Parathyroid adenoma (tissue), 2 donors: Measurements from ENCODE around the gene MEIS2.

Experiments used
- H2AFZ ChIP-seq: fragments of 300-600 bp; sonication (generic); one replicate; pipeline ENCODE4 v1.7.0; 2017; ENCODE audit warnings: antibody characterized with exemption, mild to moderate bottlenecking
- H3K27ac ChIP-seq: fragments of 300-600 bp; sonication (generic); one replicate; pipeline ENCODE4 v1.7.0; 2017
- H3K27me3 ChIP-seq: fragments of 300-600 bp; sonication (generic); one replicate; pipeline ENCODE4 v1.7.0; 2017; ENCODE audit warnings: low read length; ENCODE audit not compliant: control insufficient read depth, insufficient read depth
- H3K36me3 ChIP-seq: fragments of 300-600 bp; sonication (generic); one replicate; pipeline ENCODE4 v1.7.0; 2017; ENCODE audit warnings: low read length; ENCODE audit not compliant: control insufficient read depth, insufficient read depth
- H3K4me1 ChIP-seq: fragments of 300-600 bp; sonication (generic); one replicate; pipeline ENCODE4 v1.7.0; 2017; ENCODE audit warnings: control low read depth
- H3K4me2 ChIP-seq: fragments of 300-600 bp; sonication (generic); one replicate; pipeline ENCODE4 v1.7.0; 2017; ENCODE audit warnings: low read length
- H3K4me3 ChIP-seq: fragments of 300-600 bp; sonication (generic); one replicate; pipeline ENCODE4 v1.7.0; 2017; ENCODE audit warnings: low read depth, low read length
- H3K79me2 ChIP-seq: fragments of 300-600 bp; sonication (generic); one replicate; pipeline ENCODE4 v1.7.0; 2017; ENCODE audit warnings: control low read depth
- H3K9ac ChIP-seq: fragments of 300-600 bp; sonication (generic); one replicate; pipeline ENCODE4 v1.7.0; 2017; ENCODE audit warnings: mild to moderate bottlenecking
- H3K9me3 ChIP-seq: fragments of 300-600 bp; sonication (generic); one replicate; pipeline ENCODE4 v1.7.0; 2017; ENCODE audit warnings: low read length; ENCODE audit not compliant: control insufficient read depth
- TF ChIP-seq, protein P1 (sequence below): fragments of 300-600 bp; sonication (generic); IDR thresholded peaks from one replicate; pipeline ENCODE4 v1.7.0; 2017; ENCODE audit warnings: antibody characterized with exemption, mild to moderate bottlenecking
- donor health status: primary hyperparathyroidism.

MEIS2 gene

DNA sequence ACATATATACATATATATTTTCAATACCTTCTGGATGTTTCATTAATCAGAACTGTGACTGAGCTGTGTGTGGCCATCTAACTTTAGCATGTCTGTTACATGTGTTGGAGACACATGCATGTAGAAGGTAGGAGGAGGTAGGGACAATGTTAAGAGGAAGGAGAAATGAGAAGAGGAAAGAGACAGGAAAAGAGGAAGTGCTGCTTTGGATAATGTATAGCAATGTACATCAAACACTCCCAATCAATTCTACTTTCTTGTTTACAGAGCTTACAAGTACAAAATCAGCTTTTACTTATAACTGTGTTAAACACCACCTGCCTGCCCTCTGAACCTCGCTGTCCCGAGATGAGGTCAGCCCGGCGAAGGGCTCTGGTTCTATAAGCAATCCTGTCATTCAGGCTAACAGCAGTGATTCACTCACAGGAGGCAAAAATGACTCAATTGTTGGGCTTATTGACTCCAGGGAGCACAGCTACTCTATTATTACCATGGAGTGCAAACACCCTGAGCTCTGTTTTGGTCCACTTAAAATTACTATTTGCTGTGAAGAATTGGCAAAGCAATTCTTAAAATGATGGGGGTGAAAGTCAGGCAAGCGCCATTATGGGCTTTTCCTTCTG lies 188.9 kb downstream of the MEIS2 start:
- Histone ChIP-seq H3K36me3 (no peaks in the 10 kb centered on the region), H3K9me3 (no peaks in the 10 kb centered on the region), H3K4me3 (no peak overlapping the region), H2AFZ (no peak overlapping the region), H3K4me1 (no peaks in the 10 kb centered on the region), H3K79me2 (no peaks in the 10 kb centered on the region), H3K9ac (no peak overlapping the region), H3K4me2 (no peak overlapping the region), H3K27ac (no peak overlapping the region), H3K27me3 (no peaks in the 10 kb centered on the region)
- TF ChIP-seq, protein P1, sequence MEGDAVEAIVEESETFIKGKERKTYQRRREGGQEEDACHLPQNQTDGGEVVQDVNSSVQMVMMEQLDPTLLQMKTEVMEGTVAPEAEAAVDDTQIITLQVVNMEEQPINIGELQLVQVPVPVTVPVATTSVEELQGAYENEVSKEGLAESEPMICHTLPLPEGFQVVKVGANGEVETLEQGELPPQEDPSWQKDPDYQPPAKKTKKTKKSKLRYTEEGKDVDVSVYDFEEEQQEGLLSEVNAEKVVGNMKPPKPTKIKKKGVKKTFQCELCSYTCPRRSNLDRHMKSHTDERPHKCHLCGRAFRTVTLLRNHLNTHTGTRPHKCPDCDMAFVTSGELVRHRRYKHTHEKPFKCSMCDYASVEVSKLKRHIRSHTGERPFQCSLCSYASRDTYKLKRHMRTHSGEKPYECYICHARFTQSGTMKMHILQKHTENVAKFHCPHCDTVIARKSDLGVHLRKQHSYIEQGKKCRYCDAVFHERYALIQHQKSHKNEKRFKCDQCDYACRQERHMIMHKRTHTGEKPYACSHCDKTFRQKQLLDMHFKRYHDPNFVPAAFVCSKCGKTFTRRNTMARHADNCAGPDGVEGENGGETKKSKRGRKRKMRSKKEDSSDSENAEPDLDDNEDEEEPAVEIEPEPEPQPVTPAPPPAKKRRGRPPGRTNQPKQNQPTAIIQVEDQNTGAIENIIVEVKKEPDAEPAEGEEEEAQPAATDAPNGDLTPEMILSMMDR = no peak

DNA sequence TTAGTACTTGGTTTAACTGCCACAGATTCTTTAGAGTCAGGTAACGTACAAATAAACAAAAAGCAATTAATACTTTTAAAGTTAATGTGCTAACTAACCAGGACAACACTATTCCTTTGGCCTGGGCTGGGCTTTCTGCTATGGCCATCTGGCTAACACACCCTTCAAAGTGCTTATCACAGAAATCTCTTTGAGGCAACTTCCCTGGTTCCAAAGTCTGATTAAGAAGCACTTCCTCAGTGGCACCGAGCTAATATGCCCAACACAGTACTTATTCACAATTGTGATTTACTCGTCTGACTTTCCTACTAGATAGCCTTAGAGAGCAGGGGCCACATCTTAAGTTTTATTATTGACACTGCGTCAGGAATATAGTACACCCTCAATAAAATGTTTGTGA lies 191.4 kb downstream of the MEIS2 start:
- H3K27ac ChIP-seq = no peak overlapping the region
- H3K4me2 ChIP-seq = no peak overlapping the region
- no peak overlapping the region for H3K4me3 ChIP-seq
- no peaks in the 10 kb centered on the region for H3K36me3 ChIP-seq
- H3K9ac ChIP-seq = no peak overlapping the region
- TF ChIP-seq, protein P1 = no peak
- no peaks in the 10 kb centered on the region for H3K9me3 ChIP-seq
- H2AFZ ChIP-seq = no peak overlapping the region
- H3K4me1 ChIP-seq = no peaks in the 10 kb centered on the region
- H3K27me3 ChIP-seq = no peaks in the 10 kb centered on the region
- H3K79me2 ChIP-seq = no peaks in the 10 kb centered on the region

DNA sequence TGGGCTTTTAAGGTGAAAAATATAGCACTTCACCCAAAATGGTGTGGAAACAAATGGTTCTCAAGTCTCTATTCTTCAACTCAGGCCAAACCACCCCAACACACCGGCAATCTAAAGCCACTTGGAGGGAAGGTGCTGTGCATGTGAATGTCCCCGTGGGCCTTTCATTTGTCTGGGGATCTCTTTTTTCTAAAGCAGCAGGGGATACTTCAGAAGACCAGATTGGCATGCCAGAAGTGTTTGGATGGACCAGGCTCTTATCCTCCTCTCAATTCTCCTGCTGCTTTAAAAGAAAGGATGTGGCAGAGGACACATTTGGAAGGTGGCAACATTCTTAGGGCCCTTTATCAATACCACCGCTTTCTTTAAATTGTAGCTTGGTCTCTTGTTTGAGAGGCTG lies 193.1 kb downstream of the MEIS2 start:
- H3K9ac ChIP-seq = no peak overlapping the region
- H3K4me1 ChIP-seq = no peaks in the 10 kb centered on the region
- no peak overlapping the region for H3K27ac ChIP-seq
- no peak overlapping the region for H2AFZ ChIP-seq
- H3K79me2 ChIP-seq = no peaks in the 10 kb centered on the region
- H3K4me3 ChIP-seq = no peak overlapping the region
- TF ChIP-seq, protein P1 = no peak
- no peak overlapping the region for H3K4me2 ChIP-seq
- H3K9me3 ChIP-seq = no peaks in the 10 kb centered on the region
- H3K27me3 ChIP-seq = no peaks in the 10 kb centered on the region
- no peaks in the 10 kb centered on the region for H3K36me3 ChIP-seq

DNA sequence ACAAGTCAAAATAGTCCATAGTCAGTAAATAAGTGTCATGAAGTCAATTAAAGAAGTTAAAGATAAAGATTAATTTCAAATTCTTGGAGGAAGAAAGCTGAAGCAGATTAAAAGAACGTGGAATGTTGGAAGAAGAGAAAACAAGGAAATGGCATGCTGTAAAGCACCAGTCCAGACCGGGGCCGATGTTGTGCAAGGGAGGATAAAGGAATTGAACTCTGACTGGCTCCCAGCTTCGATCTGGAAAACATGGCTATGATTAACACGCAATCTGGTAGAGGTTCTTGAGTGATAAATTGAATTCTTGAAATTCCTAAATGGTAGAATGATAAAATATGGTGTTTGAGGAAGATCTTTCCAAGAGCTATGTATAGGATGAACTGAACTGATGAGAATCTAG lies 194.4 kb downstream of the MEIS2 start:
- Histone ChIP-seq H2AFZ (no peak overlapping the region), H3K9me3 (no peaks in the 10 kb centered on the region), H3K27ac (no peak overlapping the region), H3K4me2 (no peak overlapping the region), H3K4me3 (no peak overlapping the region), H3K27me3 (no peaks in the 10 kb centered on the region), H3K36me3 (no peaks in the 10 kb centered on the region), H3K79me2 (no peaks in the 10 kb centered on the region), H3K9ac (no peak overlapping the region), H3K4me1 (no peaks in the 10 kb centered on the region)
- TF ChIP-seq, protein P1 = no peak

DNA sequence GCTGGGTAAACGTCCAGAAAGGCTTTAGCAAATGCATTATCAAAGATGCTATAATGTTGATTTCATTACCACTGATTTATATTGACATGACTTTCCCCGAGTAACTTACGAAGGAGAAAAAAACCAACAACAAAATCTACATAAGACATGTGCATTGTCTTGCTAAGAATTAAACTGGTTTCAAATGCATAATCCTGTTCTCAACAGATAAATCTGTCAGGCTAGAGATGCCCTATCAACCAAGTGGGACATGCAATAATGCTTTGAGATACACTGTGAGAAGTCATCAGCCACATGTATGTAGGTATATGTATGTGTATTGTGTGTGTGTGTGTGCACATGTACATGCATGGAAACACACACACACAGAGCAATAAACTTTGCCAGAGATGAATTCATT lies 195.6 kb downstream of the MEIS2 start:
- Histone ChIP-seq H3K27ac (no peak overlapping the region), H3K79me2 (no peaks in the 10 kb centered on the region), H3K36me3 (no peaks in the 10 kb centered on the region), H2AFZ (no peak overlapping the region), H3K9me3 (no peaks in the 10 kb centered on the region), H3K27me3 (no peaks in the 10 kb centered on the region), H3K4me1 (no peaks in the 10 kb centered on the region), H3K4me2 (no peak overlapping the region), H3K4me3 (no peak overlapping the region), H3K9ac (no peak overlapping the region)
- TF ChIP-seq, protein P1 = no peak
